NCI-H2107 treated with DMSO at 0.1 percent for 48 hours (cell line): ENCODE results near the gene SLC38A5.
"Not testable (repeated sequence)": the region's sequence is repeated elsewhere in the genome, so short reads cannot be mapped to it uniquely, and the experiment has no call there.

Experiments
- DNase-seq: peaks from one replicate; lab custom pipeline; 2025; ENCODE audit not compliant: unreplicated experiment; lab: John Stamatoyannopoulos, UW

SLC38A5 gene

GRCh38 chrX:48470110-48470832 is at the start of gene SLC38A5:
Gene SLC38A5, minus strand, starts transcription at chrX:48470260. Its CDS starts 2,336 bp downstream, at chrX:48467924.
- no peak for DNase-seq

DNA sequence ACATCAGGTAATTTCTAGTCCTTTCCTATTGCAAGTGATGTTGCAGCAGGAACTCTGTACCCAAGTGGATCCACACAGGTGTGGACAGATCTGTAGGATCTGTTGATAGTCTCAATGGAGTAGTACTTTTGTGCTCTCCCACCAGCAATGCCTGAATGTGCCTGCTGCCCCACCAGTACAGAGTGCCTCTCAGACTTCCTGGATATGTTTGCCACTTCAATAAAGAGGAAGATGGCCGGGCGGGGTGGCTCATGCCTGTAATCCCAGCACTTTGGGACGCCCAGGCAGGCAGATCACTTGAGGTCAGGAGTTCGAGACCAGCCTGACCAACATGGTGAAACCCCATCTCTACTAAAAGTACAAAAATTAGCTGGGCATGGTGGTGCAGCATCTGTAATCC is 49.4 kb upstream of the SLC38A5 start:
- DNase-seq = not testable (repeated sequence)

GRCh38 chrX:48516987-48517386 is 46.9 kb upstream of the SLC38A5 start:
- no peak for DNase-seq

GRCh38 chrX:48516285-48516684 is 46.2 kb upstream of the SLC38A5 start:
- DNase-seq = no peak

- no peak for DNase-seq
These were observed 45.8 kb upstream of the SLC38A5 start for GRCh38 chrX:48515842-48516241.

- no peak for DNase-seq
These were observed 44.9 kb upstream of the SLC38A5 start for GRCh38 chrX:48514868-48515460.

- no peak for DNase-seq
These were observed 44.2 kb upstream of the SLC38A5 start for GRCh38 chrX:48514126-48514806.

DNA sequence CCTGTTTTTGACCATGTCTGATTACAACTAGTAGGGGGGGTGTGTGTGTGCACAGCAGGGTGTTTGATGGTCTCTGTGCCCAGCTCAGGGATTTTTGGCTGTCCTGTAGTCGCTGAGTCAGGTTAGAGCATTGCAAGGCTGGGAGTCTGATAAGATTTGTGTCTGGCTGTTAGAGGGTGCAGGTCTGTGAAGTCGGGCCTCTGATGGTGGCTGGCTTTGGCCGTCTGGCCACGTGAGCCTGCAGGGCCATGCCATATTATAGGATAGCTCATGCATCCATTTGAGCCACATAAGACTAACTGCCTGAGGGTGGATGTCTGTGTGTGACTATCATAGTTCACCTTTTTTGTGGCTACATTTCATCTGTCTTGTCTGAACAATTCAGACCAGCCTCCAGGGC is 43.6 kb upstream of the SLC38A5 start:
- no peak for DNase-seq

DNA sequence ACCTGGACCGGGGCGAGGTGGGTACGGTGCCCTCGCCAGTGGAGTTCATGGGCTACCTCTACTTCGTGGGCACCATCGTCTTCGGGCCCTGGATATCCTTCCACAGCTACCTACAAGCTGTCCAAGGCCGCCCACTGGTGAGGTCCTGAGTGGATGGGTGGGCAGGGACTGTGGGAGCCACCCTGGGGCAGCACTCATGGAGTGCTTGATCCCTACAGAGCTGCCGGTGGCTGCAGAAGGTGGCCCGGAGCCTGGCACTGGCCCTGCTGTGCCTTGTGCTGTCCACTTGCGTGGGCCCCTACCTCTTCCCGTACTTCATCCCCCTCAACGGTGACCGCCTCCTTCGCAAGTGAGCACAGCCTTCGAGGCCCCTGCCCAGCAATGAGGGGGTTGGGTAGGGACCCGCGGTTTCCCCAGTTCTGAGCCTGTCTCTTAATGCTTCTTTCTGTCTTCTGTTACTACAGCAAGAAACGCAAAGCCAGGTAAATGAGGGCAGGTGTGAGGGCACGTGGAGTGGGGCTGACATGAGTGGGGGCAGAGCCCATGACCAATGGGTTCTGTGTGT is 42.4 kb upstream of the SLC38A5 start:
- no peak for DNase-seq

DNA sequence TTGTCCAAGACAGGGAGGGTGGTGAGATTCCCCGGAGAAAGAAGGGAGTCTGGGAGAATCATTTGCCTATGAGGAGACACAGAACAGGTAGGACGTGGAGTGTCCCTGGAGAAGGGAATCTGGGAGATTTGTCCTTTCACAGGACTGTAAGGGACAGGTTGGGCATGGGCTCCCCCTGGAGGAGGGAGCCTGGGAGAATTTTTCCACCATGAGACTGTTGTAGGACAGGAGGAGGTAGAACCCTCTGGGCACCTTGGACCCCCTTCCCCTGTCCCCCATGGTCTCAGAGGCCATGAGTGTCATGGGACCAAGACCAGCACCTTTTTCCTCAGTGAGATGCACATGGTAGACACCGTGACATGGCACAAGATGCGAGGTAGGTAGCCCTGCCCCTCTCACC is 41.5 kb upstream of the SLC38A5 start:
- DNase-seq = no peak

DNA sequence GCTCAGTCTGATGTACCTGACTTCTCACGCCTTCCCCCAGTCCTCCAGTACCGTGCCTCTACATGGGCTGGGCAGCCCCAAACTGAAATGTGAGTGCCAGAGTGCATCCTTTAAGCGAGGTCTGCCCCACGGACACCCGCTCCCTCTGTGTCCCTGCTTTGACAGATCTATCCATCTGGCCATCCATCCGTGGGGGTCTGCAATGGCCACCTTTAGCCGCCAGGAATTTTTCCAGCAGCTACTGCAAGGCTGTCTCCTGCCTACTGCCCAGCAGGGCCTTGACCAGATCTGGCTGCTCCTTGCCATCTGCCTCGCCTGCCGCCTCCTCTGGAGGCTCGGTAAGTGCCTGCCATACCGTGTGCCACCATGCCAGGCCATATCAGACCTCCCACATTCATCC is 39.6 kb upstream of the SLC38A5 start:
- DNase-seq = no peak

DNA sequence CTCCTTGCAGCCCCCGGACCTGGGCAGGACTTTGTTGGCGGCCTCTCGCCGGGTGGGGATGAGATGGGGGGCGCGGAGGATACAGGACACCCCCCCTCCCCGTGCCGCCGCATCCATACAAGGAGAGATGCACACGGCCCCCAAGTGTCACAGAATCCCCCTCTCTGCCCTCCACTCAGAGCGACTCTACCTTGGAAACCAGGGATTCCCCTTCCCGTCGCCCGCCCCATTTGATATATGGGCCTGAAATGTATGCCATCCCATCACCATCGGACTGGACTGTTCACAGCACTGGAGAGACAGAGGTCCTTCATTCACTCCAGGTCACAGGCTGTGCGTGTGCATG is 39.2 kb upstream of the SLC38A5 start:
- DNase-seq = no peak

DNA sequence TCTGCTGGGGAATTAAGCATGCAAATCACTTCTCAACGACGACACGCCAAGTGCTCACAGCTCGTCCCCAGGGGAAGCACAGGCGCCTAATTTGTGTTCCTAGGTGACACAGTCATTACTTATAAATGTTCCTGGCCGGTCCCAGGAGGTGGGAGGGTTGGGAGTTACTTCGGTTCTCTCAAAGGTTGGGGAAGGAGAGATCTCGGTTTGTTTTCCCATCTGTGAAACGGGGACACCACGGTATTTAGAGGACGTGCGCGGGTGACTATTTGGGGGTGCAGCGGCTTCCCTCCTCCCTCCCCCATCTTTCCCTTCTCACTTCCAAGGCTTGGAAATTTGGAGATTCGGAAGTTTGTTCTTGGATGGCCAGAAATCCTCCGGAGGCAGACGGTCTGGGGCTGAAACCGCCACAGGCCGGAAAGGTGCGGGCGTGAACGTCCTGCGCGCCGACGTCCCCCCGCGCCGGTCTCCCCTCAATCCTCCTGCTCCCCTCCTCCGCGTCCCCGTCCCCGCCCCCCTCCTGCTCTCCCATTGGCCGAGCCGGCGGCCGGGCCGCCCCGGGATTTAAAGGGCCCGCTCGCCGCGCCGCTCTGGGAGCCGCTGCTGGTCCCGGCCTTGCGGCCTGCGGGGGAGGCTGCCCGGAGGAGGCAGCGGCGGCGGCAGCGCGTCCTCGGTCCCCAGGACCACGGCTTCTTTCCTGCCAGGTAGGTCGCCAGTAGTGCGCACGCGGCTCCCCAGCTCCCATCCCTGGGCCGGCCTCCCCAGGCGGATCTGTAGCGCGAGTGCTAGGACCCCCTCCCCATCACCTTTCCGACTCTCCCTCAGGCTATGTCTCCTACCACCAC is 38.6 kb upstream of the SLC38A5 start, which contains the start of gene PORCN:
Gene PORCN (plus strand): TSS at position 593 of the 845 bp plus-strand sequence. CDS start 829 bp downstream, outside the sequence.
- peak; percentile 43 for DNase-seq

DNA sequence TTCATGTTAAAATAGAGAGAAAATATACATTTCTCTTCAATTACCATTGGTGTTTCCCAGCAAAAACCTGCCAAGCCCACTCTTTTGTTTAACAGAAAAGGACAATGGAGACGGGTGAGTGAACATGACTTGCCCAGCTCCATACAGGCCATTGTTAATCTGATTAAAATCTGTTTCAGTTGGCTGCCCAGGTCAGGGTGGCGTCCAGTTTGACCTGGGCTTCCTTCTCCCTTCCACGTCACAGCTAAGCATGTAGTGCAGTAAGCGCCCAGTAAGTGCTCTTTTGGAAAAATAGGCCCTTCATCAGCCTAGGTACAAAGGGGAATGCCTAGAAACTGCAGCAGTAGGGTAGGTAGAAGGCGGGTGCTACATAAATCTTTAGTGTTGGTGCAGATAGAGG is 37.2 kb upstream of the SLC38A5 start:
- no peak for DNase-seq

- no peak for DNase-seq
These were observed 35.4 kb upstream of the SLC38A5 start for GRCh38 chrX:48505481-48505880.

- no peak for DNase-seq
These were observed 34.2 kb upstream of the SLC38A5 start for GRCh38 chrX:48504261-48504660.

- DNase-seq = no peak
These were observed 28.3 kb upstream of the SLC38A5 start for GRCh38 chrX:48498374-48498809.

- DNase-seq = no peak
These were observed 27.8 kb upstream of the SLC38A5 start for GRCh38 chrX:48497871-48498270.

- no peak for DNase-seq
These were observed 26.6 kb upstream of the SLC38A5 start for GRCh38 chrX:48496660-48497059.

- DNase-seq = peak; percentile 27
These were observed 23.9 kb upstream of the SLC38A5 start for GRCh38 chrX:48493890-48494364.
